B cell (primary cell): ENCODE measurements around the gene FOXP4.

ENCODE experiments used
- CTCF ChIP-seq: fragments of 200-600 bp; IDR thresholded peaks from one replicate; pipeline ENCODE4 v1.8.0; 2022; ENCODE audit warnings: antibody characterized with exemption, mild to moderate bottlenecking
- EZH2 ChIP-seq: IDR thresholded peaks from 2 replicates; pipeline ENCODE4 v1.6.1; 2012; ENCODE audit warnings: borderline replicate concordance, low read depth, mild to moderate bottlenecking, moderate library complexity, low read length; ENCODE audit not compliant: insufficient read depth, poor library complexity, severe bottlenecking

GRCh38 chr6:41601248-41601549, 55.0 kb downstream of the FOXP4 start:
- TF ChIP-seq CTCF = no peak
- no peak for TF ChIP-seq EZH2
